GM18505 (cell line): ENCODE results near the gene GABRB1.

Source experiments
- ATAC-seq: cut with Tn5 transposase; IDR thresholded peaks from one replicate; pipeline ENCODE4 v1.9.1; 2021; ENCODE audit not compliant: unreplicated experiment
- POLR2A ChIP-seq: IDR thresholded peaks from 4 replicates; pipeline ENCODE4 v1.6.1; 2011; ENCODE audit warnings: borderline replicate concordance; ENCODE audit not compliant: insufficient read depth, insufficient read length; ENCODE audit errors: extremely low read depth

Gene GABRB1

DNA sequence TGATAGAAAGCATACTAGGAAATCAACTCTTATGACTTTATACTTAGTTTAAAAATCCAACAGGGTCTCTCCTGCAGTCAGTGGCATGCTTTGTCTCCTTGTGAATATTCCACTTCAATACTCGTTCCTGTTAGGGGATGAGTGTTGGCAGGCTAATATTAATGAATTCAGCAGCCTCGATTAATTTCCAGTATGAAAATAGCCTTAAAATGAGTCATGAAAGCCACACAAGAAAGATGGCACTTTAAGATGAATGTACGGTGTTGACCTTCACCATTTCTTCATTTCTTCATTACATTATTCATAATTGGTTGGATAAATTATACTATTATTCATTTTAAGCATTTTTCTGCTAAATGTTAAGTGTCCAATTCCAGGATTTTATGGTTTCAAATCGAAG lies 29.2 kb downstream of the GABRB1 start:
- no peak for TF ChIP-seq POLR2A
- no peak for ATAC-seq

DNA sequence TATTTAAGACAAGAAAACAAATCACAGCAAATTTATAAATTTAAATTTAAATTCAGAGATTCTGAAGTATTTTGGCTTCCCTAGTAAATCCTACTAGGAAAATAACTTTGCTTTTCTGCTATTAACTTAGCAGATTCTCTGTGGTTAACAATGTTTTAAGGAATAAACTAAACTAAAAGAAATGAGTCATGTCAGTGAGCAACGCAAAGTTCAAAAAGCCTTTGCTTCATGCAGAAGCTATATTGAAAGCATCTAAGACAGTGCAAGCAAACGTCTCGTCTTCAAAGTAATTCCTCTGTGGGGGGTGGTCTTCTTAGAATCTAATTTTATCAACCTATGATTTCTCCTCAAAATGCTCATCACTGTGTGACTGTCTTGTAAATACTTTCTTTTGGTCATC lies 30.1 kb downstream of the GABRB1 start:
- no peak for ATAC-seq
- no peak for TF ChIP-seq POLR2A

DNA sequence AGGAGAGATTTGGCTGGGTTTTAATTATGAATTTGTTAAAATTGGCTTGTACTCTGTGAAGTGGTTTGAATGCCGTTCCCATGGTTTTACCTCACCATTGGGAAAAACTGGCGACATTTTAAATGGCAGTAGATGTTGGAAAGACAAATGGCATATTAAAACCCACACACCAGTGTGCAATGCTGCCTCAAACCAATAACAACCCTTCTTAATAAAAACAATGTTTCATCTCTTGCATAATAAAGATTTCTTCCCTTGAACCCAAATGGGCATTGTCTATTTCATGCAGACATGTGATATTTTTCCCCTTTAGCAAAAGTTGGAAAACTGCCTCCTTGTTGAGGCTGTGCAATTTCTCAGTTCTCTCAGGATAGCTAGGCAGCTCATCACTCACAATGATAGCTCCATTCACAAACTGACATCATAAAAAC lies 33.7 kb downstream of the GABRB1 start:
- ATAC-seq: no peak
- no peak for TF ChIP-seq POLR2A

DNA sequence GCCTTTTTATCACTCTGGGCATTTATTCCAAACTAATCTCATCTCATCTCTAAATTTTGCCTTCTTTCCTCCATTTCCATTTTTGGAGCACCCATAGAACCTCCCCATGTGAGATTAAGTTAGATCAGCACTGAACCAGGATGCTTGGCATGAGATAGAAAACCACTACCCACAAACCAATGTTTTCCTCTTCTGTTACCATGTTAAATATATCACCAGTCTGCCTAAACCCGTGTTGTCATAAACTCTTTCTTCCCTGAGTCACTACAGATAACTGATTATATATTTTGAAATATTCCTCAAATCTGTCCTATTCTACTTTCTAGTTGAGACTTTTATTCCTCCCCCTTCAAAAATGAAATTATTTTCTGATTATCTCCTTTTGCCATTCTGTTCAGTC lies 37.6 kb downstream of the GABRB1 start:
- no peak for ATAC-seq
- no peak for TF ChIP-seq POLR2A

DNA sequence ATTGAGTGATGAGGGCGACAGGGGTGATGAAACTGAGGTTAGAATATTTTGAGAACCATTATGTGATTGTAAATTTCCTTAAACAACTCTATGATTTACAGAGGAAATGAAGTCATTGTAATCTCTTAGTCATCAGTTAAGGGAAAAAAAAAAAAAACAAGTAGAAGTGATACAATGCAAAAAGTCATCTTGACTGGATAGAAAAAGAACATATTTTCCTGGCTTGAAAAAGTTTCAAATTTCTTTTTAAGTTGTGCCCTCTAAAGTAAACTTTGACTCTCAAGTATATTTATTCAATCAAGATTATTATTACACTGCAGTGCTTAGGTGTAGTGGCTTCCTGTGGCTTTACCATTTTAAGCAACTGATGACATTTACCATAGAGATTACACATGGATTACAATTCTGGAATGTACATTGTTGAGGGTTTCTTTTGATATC lies 40.6 kb downstream of the GABRB1 start:
- ATAC-seq: no peak

DNA sequence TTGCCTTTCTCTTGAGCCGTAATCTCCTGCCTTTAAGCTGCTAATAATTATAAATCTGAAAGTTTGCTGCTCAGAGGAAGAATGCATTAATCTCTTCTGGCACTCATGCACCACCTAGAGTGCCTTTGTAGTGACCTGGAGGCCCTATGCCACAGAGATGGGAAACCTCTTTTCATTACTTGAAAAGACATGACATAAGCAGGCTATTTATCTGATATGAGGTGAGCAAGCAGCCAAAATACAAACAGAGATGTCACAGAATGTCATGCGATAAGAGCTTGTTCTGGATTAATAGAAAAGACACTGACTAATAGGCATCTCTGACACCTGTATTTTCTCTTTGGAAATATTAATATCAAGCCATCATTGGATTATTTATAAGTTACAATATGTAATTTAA lies 42.3 kb downstream of the GABRB1 start:
- TF ChIP-seq POLR2A: no peak
- no peak for ATAC-seq

More for the DNA sequence above, 40.6 kb downstream of the GABRB1 start:
- TF ChIP-seq POLR2A: no peak

DNA sequence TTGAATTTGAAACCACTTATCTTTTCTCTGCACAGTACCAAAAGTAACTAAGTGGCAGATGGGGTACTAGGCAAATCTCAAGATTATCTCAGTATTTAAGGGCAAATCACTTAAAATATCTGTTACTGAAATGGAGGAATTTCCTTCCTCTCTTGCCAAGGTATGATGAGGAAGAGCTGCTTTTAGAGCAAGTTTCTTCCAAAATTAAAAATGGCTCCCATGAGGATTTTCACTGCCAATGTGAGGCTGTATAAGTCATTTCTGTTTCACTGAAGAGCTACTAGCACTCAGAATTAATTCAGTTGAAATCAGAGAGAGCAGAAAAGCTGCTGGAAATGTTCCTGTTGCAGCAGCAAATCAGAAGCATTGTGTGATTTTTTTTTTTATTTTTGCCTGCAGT lies 43.4 kb downstream of the GABRB1 start:
- ATAC-seq: no peak
- no peak for TF ChIP-seq POLR2A

DNA sequence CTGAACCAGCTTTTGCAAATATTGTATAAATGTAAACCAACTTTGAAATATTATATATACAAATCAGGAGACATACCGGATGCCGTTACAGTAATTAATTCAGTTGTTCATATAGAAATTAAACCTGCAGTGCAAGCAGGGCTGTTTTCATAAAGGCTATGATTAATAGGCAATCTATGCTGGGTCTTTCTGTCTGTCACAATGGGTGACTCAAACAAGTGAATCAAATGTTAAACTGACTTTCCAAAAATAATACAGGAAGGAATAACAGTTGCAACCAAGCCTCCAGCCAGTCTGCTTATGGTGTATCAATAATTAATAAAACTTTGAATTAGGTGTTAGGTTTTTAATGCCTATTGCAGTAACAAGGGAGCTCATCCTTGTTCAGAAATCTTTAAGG lies 43.9 kb downstream of the GABRB1 start:
- TF ChIP-seq POLR2A: no peak
- ATAC-seq: no peak

DNA sequence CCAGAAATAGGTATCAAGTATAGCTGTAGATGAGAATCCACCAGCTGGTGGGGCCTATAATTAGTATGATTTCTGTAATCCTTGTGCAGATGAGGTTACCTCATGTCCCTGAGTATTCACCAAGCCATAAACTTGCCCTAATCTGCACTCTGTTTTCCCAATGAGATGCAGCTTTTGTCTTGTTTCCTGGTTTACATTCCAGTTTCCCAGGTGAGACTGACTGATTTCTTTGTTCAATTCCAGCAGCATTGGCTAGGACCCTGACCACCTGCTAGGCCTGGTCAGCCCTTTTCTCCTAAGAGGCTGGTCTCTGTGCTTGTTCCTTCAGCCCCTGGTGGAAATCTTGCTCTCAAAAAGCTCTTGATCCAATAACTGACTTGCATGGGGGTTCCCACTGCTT lies 44.6 kb downstream of the GABRB1 start:
- no peak for ATAC-seq
- no peak for TF ChIP-seq POLR2A

DNA sequence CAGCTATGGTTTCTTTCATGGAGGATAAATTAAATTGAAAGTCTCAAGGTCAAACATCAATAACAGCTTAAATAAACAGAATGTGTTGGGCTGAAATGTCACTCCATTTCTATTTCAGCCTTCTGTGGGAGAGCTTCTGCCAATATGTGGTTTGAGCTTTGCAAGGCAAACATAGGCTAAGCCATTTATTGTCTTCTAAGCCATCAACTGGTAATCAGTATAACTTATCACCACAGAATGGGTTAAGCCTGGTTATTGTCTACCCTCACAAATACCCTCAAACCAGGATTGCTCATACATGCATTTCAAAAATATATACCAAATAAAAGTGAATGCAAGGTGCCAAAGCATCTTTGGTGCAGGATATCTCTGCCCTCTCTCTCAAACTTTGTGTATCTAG lies 52.7 kb downstream of the GABRB1 start:
- no peak for ATAC-seq
- no peak for TF ChIP-seq POLR2A

DNA sequence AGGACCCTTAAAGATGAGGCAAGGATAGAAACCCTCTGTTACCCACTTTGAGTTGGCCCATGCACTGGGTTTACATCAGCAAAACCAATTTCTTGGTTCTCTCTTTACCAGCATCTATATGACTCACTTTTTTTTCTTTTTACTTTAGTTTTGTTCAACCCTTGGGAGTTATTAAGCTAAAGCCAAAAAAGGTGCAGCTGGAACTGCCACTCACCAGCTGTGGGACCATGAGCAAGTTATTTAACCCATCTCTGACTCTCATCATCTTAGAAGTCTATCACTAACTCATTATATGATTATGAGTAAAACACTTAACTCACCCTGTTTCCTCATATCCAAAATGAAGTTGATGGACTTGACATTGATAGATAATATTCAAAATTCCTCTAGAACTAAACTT lies 53.4 kb downstream of the GABRB1 start:
- no peak for TF ChIP-seq POLR2A

DNA sequence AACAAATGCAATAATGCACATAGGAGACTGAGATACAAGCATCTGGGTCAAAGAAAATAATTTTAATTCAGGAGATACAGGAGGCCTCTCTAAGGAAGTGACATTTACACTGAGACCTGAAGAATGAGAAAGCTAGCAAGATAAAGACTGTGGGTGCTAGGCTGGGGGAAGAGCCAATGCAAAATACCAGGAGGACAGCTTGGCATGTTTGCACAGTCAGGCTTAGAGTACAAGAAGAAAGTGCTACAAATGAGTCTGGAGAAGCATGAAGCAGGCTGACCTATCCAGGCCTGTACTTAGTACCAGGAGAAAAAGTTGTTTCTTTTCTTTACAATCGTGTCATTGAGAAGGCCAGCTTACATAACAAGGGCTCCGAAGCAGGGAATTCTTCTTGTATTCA lies 56.9 kb downstream of the GABRB1 start:
- no peak for TF ChIP-seq POLR2A
- no peak for ATAC-seq

More for the DNA sequence above, 53.4 kb downstream of the GABRB1 start:
- no peak for ATAC-seq

DNA sequence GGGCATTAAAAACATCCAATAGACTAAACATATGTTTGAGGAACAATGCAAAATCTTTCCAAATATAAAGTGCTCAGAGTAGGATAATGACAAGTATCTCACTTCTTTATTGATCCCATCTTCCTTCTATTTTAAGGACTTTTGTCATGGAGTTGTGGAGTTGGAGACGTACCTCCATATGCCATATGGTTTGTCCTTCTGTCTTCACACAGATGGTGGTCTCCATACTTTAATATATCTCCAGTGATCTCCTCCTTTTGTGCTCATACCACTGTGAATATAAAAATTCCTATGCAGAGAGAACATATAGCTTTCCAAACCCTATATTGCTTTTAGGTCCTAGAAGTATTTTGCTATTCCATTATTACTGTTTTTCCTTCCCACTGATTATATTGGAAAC lies 64.5 kb downstream of the GABRB1 start:
- ATAC-seq: no peak
- TF ChIP-seq POLR2A: no peak

DNA sequence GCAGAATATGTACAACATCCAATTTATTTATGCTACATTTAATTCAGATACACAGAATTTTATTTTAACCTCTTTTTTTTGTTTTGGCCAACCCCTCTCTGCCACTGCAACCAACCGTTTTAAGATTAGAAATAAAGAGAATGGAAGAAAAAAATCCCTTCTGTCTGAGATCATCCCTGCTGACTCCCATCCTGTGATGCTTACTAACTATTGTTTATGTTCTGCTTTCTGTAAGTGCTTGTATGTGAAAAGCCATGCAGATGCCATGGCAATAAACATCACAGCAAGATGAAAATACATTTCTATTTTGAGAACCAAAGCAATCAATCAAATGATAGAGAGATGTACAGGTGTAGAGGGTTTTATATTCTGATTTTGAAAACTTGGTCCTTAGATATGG lies 70.1 kb downstream of the GABRB1 start:
- no peak for TF ChIP-seq POLR2A
- no peak for ATAC-seq

DNA sequence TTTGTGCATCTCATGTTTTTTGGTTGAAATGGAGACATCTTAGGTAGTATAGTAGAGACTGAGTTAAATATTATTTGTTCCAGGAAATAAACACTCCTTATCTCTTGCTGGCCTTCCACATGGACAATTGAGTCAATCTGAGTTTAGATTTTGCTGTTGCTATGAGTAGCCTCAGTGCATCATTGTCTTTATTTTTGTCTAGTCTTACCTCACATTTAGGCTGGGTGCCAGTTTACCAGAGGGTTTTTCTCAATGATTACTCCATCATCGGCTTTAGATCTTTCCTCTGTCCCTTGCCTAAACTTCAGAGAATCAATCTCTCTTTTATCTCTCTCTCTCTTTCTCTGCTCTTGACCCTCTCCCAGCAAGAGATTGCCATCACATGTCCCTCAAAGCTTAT lies 73.6 kb downstream of the GABRB1 start:
- no peak for ATAC-seq
- no peak for TF ChIP-seq POLR2A

DNA sequence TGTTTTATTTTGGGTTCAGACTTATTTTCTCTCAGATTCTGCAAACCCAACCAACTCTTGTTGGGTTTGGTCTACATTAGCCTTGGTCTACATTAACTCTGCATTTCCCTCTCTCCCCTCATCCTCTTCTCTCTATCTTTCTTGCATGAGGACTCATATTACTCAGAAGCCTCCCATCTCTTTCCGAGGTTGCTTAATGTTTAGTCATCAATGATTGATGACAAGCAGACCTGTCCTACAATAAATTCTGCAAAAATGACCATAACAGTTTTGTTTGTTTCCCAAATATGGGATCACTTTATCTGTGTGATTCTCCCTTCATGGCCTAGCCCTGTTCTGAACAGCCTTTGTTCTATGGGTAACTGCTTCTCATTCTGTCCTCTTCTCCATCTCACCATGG lies 75.2 kb downstream of the GABRB1 start:
- TF ChIP-seq POLR2A: no peak
- no peak for ATAC-seq

DNA sequence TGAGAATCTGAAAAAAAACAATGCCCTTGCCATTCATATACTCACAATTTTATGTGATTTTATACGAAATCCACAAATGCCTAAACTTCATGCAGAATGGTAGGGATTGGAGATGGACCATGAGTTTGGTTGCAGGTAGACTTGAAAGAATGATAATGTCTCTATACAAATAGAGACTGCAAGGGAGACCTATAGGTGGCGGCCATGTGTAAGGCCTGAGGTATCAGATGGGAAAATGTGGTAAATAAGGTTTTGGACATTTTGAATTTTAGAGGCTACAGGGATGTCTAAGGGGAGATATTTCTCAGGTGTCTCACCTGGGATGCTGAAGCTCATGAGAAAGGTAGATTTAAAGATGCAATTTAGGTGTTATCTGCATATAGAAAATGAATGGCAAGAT lies 78.0 kb downstream of the GABRB1 start:
- ATAC-seq: no peak
- no peak for TF ChIP-seq POLR2A
